Measurements from ENCODE around the gene PCOLCE2.
A peak's percentile ranks its signal among the peaks of the same experiment; 100 is the strongest.

PCOLCE2 gene

GRCh38 chr3:142929890-142930289, 41.0 kb upstream of the PCOLCE2 start:
- no peak for TF ChIP-seq CTCF (IDR thresholded peaks at IDR 0.05; ENCODE audit: low read depth, low read length)
- in situ Hi-C loops (cut with HindIII; ENCODE audit: low sequenced_read_pairs) = no loop called here
- no peak for DNase-seq (ENCODE audit: low read depth, low spot score)
- no peak overlapping the region for H3K4me3 ChIP-seq (ENCODE audit: low read depth, low read length)

GRCh38 chr3:142929109-142929508, 40.2 kb upstream of the PCOLCE2 start:
- in situ Hi-C loops (cut with HindIII; ENCODE audit: low sequenced_read_pairs) = no loop called here
- DNase-seq (ENCODE audit: low read depth, low spot score) = no peak
- TF ChIP-seq CTCF (IDR thresholded peaks at IDR 0.05; ENCODE audit: low read depth, low read length) = peak; percentile 32
- no peak overlapping the region for H3K4me3 ChIP-seq (ENCODE audit: low read depth, low read length)

- in situ Hi-C loops (cut with HindIII; ENCODE audit: low sequenced_read_pairs) = no loop called here
- H3K4me3 ChIP-seq (ENCODE audit: low read depth, low read length) = no peak overlapping the region
- no peak for DNase-seq (ENCODE audit: low read depth, low spot score)
- no peak for TF ChIP-seq CTCF (IDR thresholded peaks at IDR 0.05; ENCODE audit: low read depth, low read length)
These were observed 37.6 kb upstream of the PCOLCE2 start for GRCh38 chr3:142926368-142926944.

GRCh38 chr3:142925140-142925539, 36.3 kb upstream of the PCOLCE2 start:
- no peak for TF ChIP-seq CTCF (IDR thresholded peaks at IDR 0.05; ENCODE audit: low read depth, low read length)
- no peak for DNase-seq (ENCODE audit: low read depth, low spot score)
- in situ Hi-C loops (cut with HindIII; ENCODE audit: low sequenced_read_pairs) = no loop called here
- no peak overlapping the region for H3K4me3 ChIP-seq (ENCODE audit: low read depth, low read length)

GRCh38 chr3:142923694-142924093, 34.8 kb upstream of the PCOLCE2 start:
- in situ Hi-C loops (cut with HindIII; ENCODE audit: low sequenced_read_pairs) = no loop called here
- no peak overlapping the region for H3K4me3 ChIP-seq (ENCODE audit: low read depth, low read length)
- no peak for TF ChIP-seq CTCF (IDR thresholded peaks at IDR 0.05; ENCODE audit: low read depth, low read length)
- no peak for DNase-seq (ENCODE audit: low read depth, low spot score)

- no peak for DNase-seq (ENCODE audit: low read depth, low spot score)
- no peak for TF ChIP-seq CTCF (IDR thresholded peaks at IDR 0.05; ENCODE audit: low read depth, low read length)
- H3K4me3 ChIP-seq (ENCODE audit: low read depth, low read length) = no peak overlapping the region
- in situ Hi-C loops (cut with HindIII; ENCODE audit: low sequenced_read_pairs) = no loop called here
These were observed 27.7 kb upstream of the PCOLCE2 start for GRCh38 chr3:142916605-142917004.

- TF ChIP-seq CTCF (IDR thresholded peaks at IDR 0.05; ENCODE audit: low read depth, low read length) = no peak
- in situ Hi-C loops (cut with HindIII; ENCODE audit: low sequenced_read_pairs) = no loop called here
- no peak overlapping the region for H3K4me3 ChIP-seq (ENCODE audit: low read depth, low read length)
- DNase-seq (ENCODE audit: low read depth, low spot score) = no peak
These were observed 26.8 kb upstream of the PCOLCE2 start for GRCh38 chr3:142915636-142916035.
